GM18520 (cell line): ENCODE data around the gene NFATC4.
"Not testable (repeated sequence)": the region's sequence is repeated elsewhere in the genome, so short reads cannot be mapped to it uniquely, and the experiment has no call there.

Source experiments
- ATAC-seq: cut with Tn5 transposase; IDR thresholded peaks from one replicate; pipeline ENCODE4 v1.9.1; 2021; ENCODE audit not compliant: unreplicated experiment

The NFATC4 gene

GRCh38 chr14:24338843-24339242 is 29.1 kb upstream of the NFATC4 start:
- ATAC-seq = no peak

GRCh38 chr14:24339284-24340151 is 28.5 kb upstream of the NFATC4 start, which contains the start of gene RIPK3:
Gene RIPK3 (minus strand): TSS chr14:24339991. CDS start chr14:24339826, 165 bp downstream.
- no peak for ATAC-seq

GRCh38 chr14:24340606-24341005 is 27.4 kb upstream of the NFATC4 start:
- ATAC-seq = no peak

GRCh38 chr14:24342889-24343288 is 25.1 kb upstream of the NFATC4 start:
- no peak for ATAC-seq

GRCh38 chr14:24343795-24344660 is 24.0 kb upstream of the NFATC4 start:
- no peak for ATAC-seq

- no peak for ATAC-seq
Measured at GRCh38 chr14:24347134-24347533, 20.9 kb upstream of the NFATC4 start.

- no peak for ATAC-seq
Measured at GRCh38 chr14:24348186-24348585, 19.8 kb upstream of the NFATC4 start.

- ATAC-seq = no peak
Measured at GRCh38 chr14:24349742-24350141, 18.2 kb upstream of the NFATC4 start.

GRCh38 chr14:24351517-24351916 is 16.5 kb upstream of the NFATC4 start:
- ATAC-seq = no peak

GRCh38 chr14:24353559-24354481 is 14.2 kb upstream of the NFATC4 start:
- ATAC-seq = no peak

- ATAC-seq = not testable (repeated sequence)
Measured at GRCh38 chr14:24354482-24354825, 13.5 kb upstream of the NFATC4 start.

- no peak for ATAC-seq
Measured at GRCh38 chr14:24355009-24355408, 13.0 kb upstream of the NFATC4 start.

GRCh38 chr14:24356208-24356607 is 11.8 kb upstream of the NFATC4 start:
- no peak for ATAC-seq

- no peak for ATAC-seq
Measured at GRCh38 chr14:24360281-24360680, 7.7 kb upstream of the NFATC4 start.

- no peak for ATAC-seq
Measured at GRCh38 chr14:24361326-24361725, 6.7 kb upstream of the NFATC4 start.

- ATAC-seq = no peak
Measured at GRCh38 chr14:24362241-24362960, 5.6 kb upstream of the NFATC4 start.

- ATAC-seq = no peak
Measured at GRCh38 chr14:24363401-24363800, 4.6 kb upstream of the NFATC4 start.

GRCh38 chr14:24364841-24365240 is 3.1 kb upstream of the NFATC4 start:
- ATAC-seq = no peak

GRCh38 chr14:24365600-24366412 is 2.2 kb upstream of the NFATC4 start:
- ATAC-seq = no peak

GRCh38 chr14:24366413-24366720 is 1.6 kb upstream of the NFATC4 start:
- peak; percentile 54 for ATAC-seq
